CD4-positive, alpha-beta memory T cell (primary cell): ENCODE data around the gene SPRN. TPM values are rescaled to one million over a fixed set of nuclear protein-coding genes. Genes with fewer than 3 reads are reported as not detected.
A peak's percentile ranks its signal among the peaks of the same experiment; 100 is the strongest.
"Not testable (repeated sequence)": the region's sequence is repeated elsewhere in the genome, so short reads cannot be mapped to it uniquely, and the experiment has no call there.

Experiments
- CTCF ChIA-PET: fragments of 350-600 bp; sonication (Branson Sonifier 250); formaldehyde crosslinking; loops from one replicate; lab custom pipeline; 2021; ENCODE audit warnings: inconsistent platforms; ENCODE audit not compliant: partially characterized antibody; lab: Charles Lee
- POLR2A ChIA-PET: fragments of 350-600 bp; sonication (Branson Sonifier 250); formaldehyde crosslinking; loops from one replicate; lab custom pipeline; 2021; ENCODE audit not compliant: partially characterized antibody; lab: Charles Lee
- DNase-seq, 5 donors: peaks; one replicate each; pipeline versions ENCODE4 v3.0.0 to v3.0.0-alpha.2; 2020 to 2022; ENCODE audit warnings: mixed read lengths in 1 of 5
- H3K27ac ChIP-seq: one replicate; pipeline ENCODE4 v1.7.0; 2013; ENCODE audit warnings: low read depth, low read length
- H3K27me3 ChIP-seq: 2 replicates; pipeline ENCODE4 v1.7.0; 2013; ENCODE audit warnings: mild to moderate bottlenecking, low read length, moderate library complexity; ENCODE audit not compliant: insufficient read depth
- H3K36me3 ChIP-seq: 2 replicates; pipeline ENCODE4 v1.7.0; 2013; ENCODE audit warnings: mild to moderate bottlenecking, low read length, moderate library complexity; ENCODE audit not compliant: insufficient read depth
- H3K4me1 ChIP-seq: 2 replicates; pipeline ENCODE4 v1.7.0; 2013; ENCODE audit warnings: mild to moderate bottlenecking, low read length, moderate library complexity; ENCODE audit not compliant: insufficient read depth
- H3K4me3 ChIP-seq, 2 donors: one replicate each; pipeline ENCODE4 v1.7.0; 2013; ENCODE audit warnings: low read length in 2 of 2, mild to moderate bottlenecking in 1 of 2
- H3K9me3 ChIP-seq, 2 donors: one replicate each; pipeline ENCODE4 v1.7.0; 2013; ENCODE audit warnings: low read length in 2 of 2, control low read depth in 1 of 2; ENCODE audit not compliant: control insufficient read depth in 1 of 2
- H3K27ac Mint-ChIP-seq, 7 donors: one replicate each; pipeline ENCODE4 v1.8.0; 2020 to 2021; ENCODE audit warnings: mixed read lengths in 7 of 7, mild to moderate bottlenecking in 6 of 7, inconsistent platforms in 3 of 7, moderate library complexity in 3 of 7
- H3K27me3 Mint-ChIP-seq, 2 donors: one replicate each; pipeline ENCODE4 v1.8.0; 2020 to 2021; ENCODE audit warnings: mixed read lengths in 2 of 2
- H3K36me3 Mint-ChIP-seq, 2 donors: one replicate each; pipeline ENCODE4 v1.8.0; 2020 to 2021; ENCODE audit warnings: mixed read lengths in 2 of 2, inconsistent platforms in 1 of 2, mild to moderate bottlenecking in 1 of 2
- H3K4me1 Mint-ChIP-seq, 4 donors: one replicate each; pipeline ENCODE4 v1.8.0; 2020 to 2021; ENCODE audit warnings: mixed read lengths in 4 of 4, mild to moderate bottlenecking in 1 of 4
- H3K4me3 Mint-ChIP-seq, 8 donors: one replicate each; pipeline ENCODE4 v1.8.0; 2020 to 2021; ENCODE audit warnings: mixed read lengths in 8 of 8, mild to moderate bottlenecking in 7 of 8, moderate library complexity in 6 of 8, inconsistent platforms in 3 of 8
- H3K9me3 Mint-ChIP-seq, 8 donors: one replicate each; pipeline ENCODE4 v1.8.0; 2020 to 2021; ENCODE audit warnings: mixed read lengths in 8 of 8, mild to moderate bottlenecking in 5 of 8, inconsistent platforms in 3 of 8, moderate library complexity in 1 of 8
- intact Hi-C: fragments of 100-400 bp; cut with micrococcal nuclease; formaldehyde crosslinking; loops from one replicate; pipeline ENCODE4 v1.15.1; 2023
- polyA plus RNA-seq, 2 donors: library from polyadenylated mRNA; unstranded; fragments of 300-500 nt; fragmentation: Illumina TruSeq; gene quantifications; one replicate each; pipeline ENCODE4 v1.2.3, GENCODE V29; 2021
- total RNA-seq, 2 experiments: library from RNA; stranded (reverse); gene quantifications; one replicate each; pipeline ENCODE4 v1.2.3, GENCODE V29; 2021

Gene SPRN
- total and polyA plus RNA-seq, 4 experiments from 2014 or later: 0.14 to 0.26 TPM; not detected in 2

GRCh38 chr10:133438711-133439273, 14.4 kb upstream of the SPRN start:
- Histone ChIP-seq H3K27me3 (no peaks in the 10 kb centered on the region), H3K4me1 (peaks cover 41% of the 10 kb centered on the region), H3K4me3 (no peak overlapping the region), H3K9me3 (no peaks in the 10 kb centered on the region), H3K36me3 (no peaks in the 10 kb centered on the region), H3K27ac (no peak overlapping the region)
- intact Hi-C loops: loop anchor here (2.0 kb wide), 3 partner anchors 36 to 82 kb away; no protein-coding TSS in a partner anchor
- CTCF ChIA-PET: interaction anchor here (0.7 to 3.9 kb wide), 14 partner anchors 10 to 170 kb away, joined by 3 to 22 read pairs (median 4); partner anchors contain the start of genes MTG1 and SCART1
- H3K9me3 Mint-ChIP-seq: peaks cover 0 to 6% (median 0%) of the 10 kb centered on the region in 8 donors
- peak overlapping the region in 4 of 8 donors; percentile 5 to 32 (median 13) for H3K4me3 Mint-ChIP-seq
- peaks cover 0 to 5% of the 10 kb centered on the region in 2 donors for H3K36me3 Mint-ChIP-seq
- POLR2A ChIA-PET: interaction anchor here (1.0 to 1.1 kb wide), 3 partner anchors 33 to 81 kb away, joined by 3 read pairs; no protein-coding TSS in a partner anchor
- H3K4me1 Mint-ChIP-seq: peaks cover 16 to 46% (median 36%) of the 10 kb centered on the region in 4 donors
- peak overlapping the region in 3 of 7 donors; percentile 30 to 49 (median 45) for H3K27ac Mint-ChIP-seq
- DNase-seq: peak in 4 of 5 donors; percentile 31 to 42 (median 39)
- H3K27me3 Mint-ChIP-seq: peaks cover 4 to 7% of the 10 kb centered on the region in 2 donors

GRCh38 chr10:133432789-133433188, 8.4 kb upstream of the SPRN start:
- CTCF ChIA-PET, H3K4me3 ChIP-seq, H3K27me3 ChIP-seq, H3K4me1 ChIP-seq, H3K27me3 Mint-ChIP-seq, H3K27ac ChIP-seq, intact Hi-C loops, H3K4me1 Mint-ChIP-seq, H3K36me3 ChIP-seq, DNase-seq, H3K4me3 Mint-ChIP-seq, H3K36me3 Mint-ChIP-seq, H3K27ac Mint-ChIP-seq, H3K9me3 ChIP-seq, POLR2A ChIA-PET: not testable (repeated sequence)
- H3K9me3 Mint-ChIP-seq: peaks cover 0 to 16% (median 10%) of the 10 kb centered on the region in 8 donors

- H3K36me3 ChIP-seq, H3K4me3 ChIP-seq, H3K4me3 Mint-ChIP-seq, H3K27me3 ChIP-seq, H3K27me3 Mint-ChIP-seq, POLR2A ChIA-PET, intact Hi-C loops, H3K27ac ChIP-seq, H3K36me3 Mint-ChIP-seq, DNase-seq, H3K27ac Mint-ChIP-seq, CTCF ChIA-PET, H3K9me3 ChIP-seq, H3K4me1 ChIP-seq, H3K4me1 Mint-ChIP-seq: not testable (repeated sequence)
- peaks cover 0 to 16% (median 10%) of the 10 kb centered on the region in 8 donors for H3K9me3 Mint-ChIP-seq
Observed at GRCh38 chr10:133431888-133432613, 7.6 kb upstream of the SPRN start.

GRCh38 chr10:133429571-133429970, 5.1 kb upstream of the SPRN start:
- H3K4me3 ChIP-seq, DNase-seq, H3K9me3 ChIP-seq, H3K4me3 Mint-ChIP-seq, POLR2A ChIA-PET, H3K36me3 Mint-ChIP-seq, intact Hi-C loops, H3K36me3 ChIP-seq, H3K27ac Mint-ChIP-seq, H3K27me3 ChIP-seq, H3K27me3 Mint-ChIP-seq, H3K4me1 ChIP-seq, H3K4me1 Mint-ChIP-seq, H3K27ac ChIP-seq: not testable (repeated sequence)
- peaks cover 0 to 14% (median 9%) of the 10 kb centered on the region in 8 donors for H3K9me3 Mint-ChIP-seq
- CTCF ChIA-PET: interaction anchor here (1.1 kb wide), 1 partner anchor 11 kb away, joined by 5 read pairs; no protein-coding TSS in a partner anchor

- H3K4me3 Mint-ChIP-seq, intact Hi-C loops, H3K27ac Mint-ChIP-seq, H3K27me3 Mint-ChIP-seq, H3K27me3 ChIP-seq, H3K9me3 Mint-ChIP-seq, H3K36me3 ChIP-seq, H3K9me3 ChIP-seq, H3K4me1 ChIP-seq, DNase-seq, H3K4me1 Mint-ChIP-seq, POLR2A ChIA-PET, CTCF ChIA-PET, H3K36me3 Mint-ChIP-seq, H3K4me3 ChIP-seq, H3K27ac ChIP-seq: not testable (repeated sequence)
Observed at GRCh38 chr10:133424102-133424501, 323 bp downstream of the SPRN start.

GRCh38 chr10:133422807-133423771, 1.3 kb downstream of the SPRN start:
- DNase-seq: no peak
- Mint-ChIP-seq H3K9me3 (peaks cover 0 to 2% (median 0%) of the 10 kb centered on the region in 8 donors), H3K4me1 (peaks cover 0 to 1% (median 0%) of the 10 kb centered on the region in 4 donors), H3K4me3 (peak overlapping the region in 6 of 8 donors; percentile 6 to 35 (median 25)), H3K27me3 (peaks cover 0 to 5% of the 10 kb centered on the region in 2 donors), H3K36me3 (peaks cover 3 to 10% of the 10 kb centered on the region in 2 donors), H3K27ac (no peak overlapping the region)
- Histone ChIP-seq H3K9me3 (no peaks in the 10 kb centered on the region), H3K27me3 (no peaks in the 10 kb centered on the region), H3K36me3 (no peaks in the 10 kb centered on the region), H3K27ac (no peak overlapping the region), H3K4me1 (no peaks in the 10 kb centered on the region), H3K4me3 (no peak overlapping the region)
- intact Hi-C loops: no loop called here
- ChIA-PET POLR2A (no interaction called here), CTCF (no interaction called here)
